HG03060 (cell line): ENCODE measurements around the gene ZSCAN18.

Experiments
- ATAC-seq: cut with Tn5 transposase; IDR thresholded peaks from one replicate; pipeline ENCODE4 v1.9.1; 2021; ENCODE audit warnings: low read depth, moderate number of reproducible peaks; ENCODE audit not compliant: unreplicated experiment

Gene ZSCAN18

DNA sequence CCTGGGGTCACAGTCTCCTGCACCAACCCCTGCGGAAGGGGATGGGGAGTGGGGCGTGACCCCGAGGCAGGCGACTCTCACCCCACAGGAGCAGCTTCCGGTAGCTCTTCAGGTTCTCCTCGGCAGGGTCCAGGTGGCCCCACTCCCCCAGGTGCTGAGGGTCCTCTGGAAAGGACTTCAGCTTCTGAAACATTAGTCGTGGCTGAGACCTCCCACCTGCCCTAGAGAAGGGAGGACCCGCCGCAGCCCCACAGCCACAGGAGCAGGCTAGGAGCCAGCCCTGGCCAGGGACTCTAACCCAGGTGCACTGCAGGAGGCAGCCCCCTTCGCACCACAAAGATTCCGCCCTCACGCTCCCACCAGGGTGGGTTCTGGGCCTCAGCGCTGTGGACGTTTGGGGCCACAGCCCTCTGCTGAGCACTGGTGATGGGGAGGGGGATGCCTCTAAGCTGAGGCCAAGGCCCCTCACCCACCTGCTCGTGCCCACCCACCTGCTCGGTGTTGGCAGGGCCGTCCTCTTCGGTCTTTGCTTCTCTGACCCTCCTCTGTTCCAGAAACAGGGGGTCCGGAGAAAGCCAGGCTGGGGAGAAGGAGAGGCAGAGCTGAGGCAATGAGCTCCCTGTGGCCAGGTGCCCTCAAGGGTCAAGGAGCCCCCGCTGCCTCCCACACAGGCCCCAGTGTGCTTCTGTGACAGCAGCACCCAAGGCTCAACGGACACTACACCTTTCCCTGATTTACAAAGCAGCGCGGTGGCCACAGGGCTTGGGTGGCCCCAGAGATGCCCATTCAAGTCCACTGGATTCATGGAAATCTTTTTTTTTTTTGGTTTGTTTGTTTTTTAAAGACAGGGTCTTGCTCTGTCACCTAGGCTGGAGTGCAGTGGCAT is 11.0 kb downstream of the ZSCAN18 start:
- ATAC-seq, result no peak

DNA sequence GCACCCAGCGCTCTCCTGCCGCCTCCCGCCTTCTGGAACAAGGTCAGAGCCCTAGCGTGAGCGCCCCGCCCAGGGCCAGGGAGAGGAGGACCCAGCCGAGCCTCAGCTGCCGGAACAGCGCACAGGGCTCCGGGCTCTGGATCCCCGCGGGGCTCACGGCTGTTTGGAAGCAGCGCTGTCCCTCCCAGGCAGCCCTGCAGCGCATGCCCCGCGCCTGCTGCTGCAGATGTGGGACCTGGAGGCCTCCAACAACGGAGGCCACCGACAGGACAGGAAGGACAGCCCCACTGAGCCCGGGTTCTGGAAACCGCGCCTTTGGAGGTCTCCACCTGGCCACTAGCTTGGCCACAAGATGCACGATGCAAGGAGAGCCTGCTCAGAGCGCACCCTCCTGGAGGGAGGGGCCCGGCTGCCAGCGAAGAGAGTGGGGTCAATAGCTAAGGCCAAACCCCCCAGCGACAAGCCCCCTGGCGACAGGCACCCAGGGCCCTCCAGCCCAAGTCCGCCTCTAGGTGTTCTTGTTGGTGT is 12.6 kb downstream of the ZSCAN18 start:
- ATAC-seq, result no peak

DNA sequence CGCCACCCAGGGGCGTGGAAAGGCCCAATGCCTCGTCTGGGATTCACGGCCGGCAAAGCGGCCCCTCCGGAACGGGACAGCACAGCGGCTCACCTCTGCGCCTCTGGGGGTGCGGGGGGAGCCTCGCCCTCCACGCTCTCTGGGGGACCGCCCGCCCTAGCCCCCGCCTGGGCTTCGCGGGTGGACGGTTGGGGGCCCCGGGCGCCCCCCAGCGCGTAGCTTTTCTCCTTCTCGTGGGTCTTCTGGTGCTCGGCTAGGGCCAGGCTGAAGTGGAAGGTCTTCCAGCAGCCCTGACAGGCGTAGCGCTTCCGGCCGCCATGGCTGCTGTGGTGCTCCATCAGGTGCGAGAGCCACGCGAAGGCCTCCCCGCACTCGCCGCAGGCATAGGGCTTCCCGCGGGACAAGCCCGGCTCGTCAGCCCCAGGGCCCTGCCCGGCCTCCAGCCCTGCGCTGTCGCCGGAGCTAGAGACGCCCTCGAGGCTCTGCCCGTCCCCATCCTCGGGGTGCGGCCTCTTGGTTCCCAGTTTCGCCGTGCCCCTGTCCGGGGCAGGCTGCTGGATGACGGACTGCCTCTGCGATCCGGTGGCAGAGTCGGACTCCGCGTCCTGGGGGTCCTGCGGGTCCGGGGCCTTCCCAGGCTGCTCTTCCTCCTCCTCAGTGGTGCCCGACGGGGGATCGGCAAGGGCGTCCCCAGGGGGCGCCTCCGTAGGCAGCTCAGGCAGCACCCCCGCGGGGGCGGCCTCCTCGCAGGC is 13.3 kb downstream of the ZSCAN18 start:
- no peak for ATAC-seq

DNA sequence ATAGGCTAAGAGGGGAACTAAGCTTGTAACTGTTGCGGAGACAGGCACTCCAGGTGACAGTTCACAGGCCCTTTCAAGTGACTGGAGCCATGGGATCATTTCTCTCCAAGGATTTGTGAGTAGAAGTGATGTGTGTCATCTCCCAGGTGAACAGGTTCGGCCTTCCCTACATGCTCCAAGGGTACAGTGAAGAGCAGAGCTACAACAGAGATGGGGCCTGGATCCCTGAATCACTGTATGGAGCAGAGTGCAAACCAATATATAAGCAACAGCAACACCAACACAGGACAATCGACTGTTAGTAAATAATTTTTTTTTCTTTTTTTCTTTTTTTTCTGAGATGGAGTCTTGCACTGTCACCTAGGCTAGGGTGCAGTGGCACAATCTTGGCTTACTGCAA is 15.0 kb downstream of the ZSCAN18 start:
- no peak for ATAC-seq

DNA sequence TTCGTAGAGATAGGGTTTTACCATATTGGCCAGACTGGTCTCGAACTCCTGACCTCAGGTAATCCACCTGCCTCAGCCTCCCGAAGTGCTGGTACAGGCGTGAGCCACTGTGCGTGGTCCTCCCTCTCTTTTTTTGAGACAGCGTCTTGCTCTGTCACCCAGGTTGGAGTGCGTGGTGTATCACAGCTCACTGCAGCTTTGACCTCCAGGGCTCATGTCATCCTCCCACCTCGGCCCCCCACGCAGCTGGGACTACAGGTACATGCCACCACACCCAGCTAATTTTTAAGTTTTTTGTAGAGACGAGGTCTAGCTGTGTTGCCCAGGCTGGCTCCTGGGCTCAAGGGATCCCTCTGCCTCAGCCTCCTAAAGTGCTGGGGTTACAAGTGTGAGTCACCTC is 18.2 kb downstream of the ZSCAN18 start:
- no peak for ATAC-seq

DNA sequence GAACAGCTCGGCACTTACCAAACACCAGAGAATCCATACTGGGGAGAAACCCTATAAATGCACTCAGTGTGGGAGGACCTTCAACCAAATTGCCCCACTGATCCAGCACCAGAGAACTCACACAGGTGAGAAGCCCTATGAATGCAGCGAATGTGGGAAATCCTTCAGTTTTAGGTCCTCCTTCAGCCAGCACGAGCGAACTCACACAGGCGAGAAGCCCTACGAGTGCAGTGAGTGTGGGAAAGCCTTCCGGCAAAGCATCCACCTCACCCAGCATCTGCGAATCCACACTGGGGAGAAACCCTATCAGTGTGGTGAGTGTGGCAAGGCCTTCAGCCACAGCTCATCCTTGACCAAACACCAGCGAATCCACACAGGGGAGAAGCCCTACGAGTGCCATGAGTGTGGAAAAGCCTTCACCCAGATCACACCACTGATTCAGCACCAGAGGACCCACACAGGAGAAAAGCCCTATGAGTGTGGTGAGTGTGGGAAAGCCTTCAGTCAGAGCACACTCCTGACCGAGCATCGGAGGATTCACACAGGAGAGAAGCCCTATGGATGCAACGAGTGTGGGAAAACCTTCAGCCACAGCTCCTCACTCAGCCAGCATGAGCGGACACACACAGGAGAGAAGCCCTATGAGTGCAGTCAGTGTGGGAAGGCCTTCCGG is 30.7 kb downstream of the ZSCAN18 start:
- no peak for ATAC-seq

DNA sequence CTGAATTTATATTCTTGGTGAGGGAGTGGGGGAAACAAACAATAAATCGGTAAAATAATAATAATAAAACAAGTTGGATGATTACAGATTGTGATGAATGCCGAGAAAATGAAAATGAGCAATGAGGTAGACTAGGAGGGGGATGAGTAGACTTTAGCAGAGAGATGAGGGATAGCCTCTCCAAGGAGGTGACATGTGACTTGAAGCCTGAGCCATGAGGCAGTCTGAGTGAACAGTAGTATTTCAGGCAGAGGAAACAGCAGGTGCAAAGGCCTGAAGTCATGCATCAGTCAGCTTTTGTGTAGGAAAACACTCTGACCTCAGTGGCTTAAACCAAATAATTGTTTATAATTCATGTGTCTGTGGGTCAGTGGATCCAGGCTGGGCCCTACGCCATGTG is 34.3 kb downstream of the ZSCAN18 start:
- no peak for ATAC-seq

DNA sequence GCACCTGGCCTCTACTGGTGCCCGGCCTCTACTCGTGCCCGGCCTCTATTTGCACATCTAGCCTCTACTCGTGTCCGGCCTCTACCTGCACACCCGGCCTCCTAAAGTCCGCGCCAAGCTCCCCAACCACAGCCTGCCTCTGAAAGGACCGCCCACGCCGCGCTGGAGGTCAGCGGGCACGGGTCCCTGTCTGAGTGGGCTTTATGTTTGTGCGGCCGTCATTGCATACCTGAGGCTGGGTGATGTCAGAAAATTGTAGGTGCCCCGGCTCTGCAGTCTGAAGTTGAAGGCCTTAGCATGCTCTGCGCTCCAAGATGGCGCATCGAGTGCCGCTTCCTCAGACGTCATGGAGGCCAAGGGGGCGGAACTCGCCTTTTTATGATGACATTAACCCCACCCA is 37.8 kb downstream of the ZSCAN18 start:
- ATAC-seq, result no peak

DNA sequence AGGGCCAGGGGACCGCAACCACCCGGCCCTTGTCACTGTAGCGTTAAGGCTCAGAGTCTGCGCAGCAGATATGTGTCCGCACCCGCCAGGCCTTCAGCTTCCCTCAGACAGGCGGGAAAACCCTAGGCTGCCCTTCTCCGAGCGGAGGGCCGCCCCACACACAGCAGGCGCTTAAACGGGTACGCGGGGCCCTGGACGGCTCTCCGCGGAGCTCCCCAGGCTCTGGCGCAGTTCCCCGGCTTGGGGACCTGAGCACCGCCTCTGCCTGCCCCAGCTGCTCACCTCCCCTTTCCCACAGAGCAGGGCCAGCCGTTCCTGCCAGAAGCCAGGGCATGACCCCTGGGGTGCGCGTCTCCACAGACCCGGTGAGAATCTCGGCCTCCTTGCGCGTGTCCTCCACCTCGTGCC is 38.4 kb downstream of the ZSCAN18 start:
- ATAC-seq, result no peak

DNA sequence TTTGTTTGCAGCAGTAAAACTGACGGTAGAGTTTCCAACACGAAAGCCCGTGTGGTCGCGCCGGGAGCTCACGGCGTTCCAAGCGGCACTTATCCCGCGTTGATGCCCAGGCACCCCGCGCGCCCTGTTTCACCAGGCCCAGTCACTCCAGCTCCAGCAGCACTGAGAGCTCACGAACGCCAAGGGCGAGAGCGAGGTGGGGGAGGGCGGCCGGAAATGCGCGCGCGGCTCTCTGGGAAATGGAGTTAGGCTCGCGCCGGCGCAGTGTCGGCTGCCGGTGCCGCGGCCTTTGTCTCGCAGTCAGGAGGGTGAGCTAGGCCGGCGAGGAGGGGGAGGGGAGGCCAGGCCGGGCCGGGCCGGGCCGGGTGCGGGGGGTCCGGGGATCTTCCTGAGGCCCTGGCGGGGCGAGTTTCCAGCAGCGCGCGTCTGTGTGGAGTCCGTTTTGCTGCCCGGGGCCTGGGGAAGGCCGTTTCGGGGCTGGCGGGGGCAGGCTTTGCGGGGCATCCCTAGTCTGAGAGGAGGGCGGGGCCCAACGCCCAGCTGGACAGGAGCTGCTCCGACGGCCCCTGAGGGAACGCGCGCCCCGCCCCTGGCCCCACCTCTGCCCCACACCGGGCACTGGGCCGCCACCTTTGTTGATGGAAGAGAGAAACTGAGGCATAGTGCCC is 38.9 kb downstream of the ZSCAN18 start, which contains the start of gene ZNF135:
ZNF135 (plus strand) TSS at position 280 of the 668 bp plus-strand sequence. CDS start 721 bp downstream, outside the sequence.
- ATAC-seq, result no peak

DNA sequence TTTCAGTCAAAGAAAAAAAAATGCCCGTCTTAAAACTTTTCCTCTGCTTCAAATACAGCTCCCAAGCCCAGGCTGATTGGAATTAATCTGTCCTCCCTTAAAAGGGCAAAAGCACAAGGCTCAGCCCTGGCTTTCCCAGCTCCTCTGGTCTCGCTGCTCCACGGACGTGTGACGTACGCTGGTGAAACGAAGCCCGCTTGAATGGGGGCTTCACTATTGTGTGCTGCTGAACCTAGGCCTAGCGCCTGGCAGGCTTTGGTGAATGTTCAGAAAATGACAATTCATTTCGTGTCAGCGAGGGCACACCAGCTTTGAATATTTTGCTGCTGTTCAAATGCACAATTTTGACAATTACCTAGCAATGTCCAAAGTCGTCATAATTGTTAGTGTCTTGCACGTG is 39.6 kb downstream of the ZSCAN18 start:
- no peak for ATAC-seq

DNA sequence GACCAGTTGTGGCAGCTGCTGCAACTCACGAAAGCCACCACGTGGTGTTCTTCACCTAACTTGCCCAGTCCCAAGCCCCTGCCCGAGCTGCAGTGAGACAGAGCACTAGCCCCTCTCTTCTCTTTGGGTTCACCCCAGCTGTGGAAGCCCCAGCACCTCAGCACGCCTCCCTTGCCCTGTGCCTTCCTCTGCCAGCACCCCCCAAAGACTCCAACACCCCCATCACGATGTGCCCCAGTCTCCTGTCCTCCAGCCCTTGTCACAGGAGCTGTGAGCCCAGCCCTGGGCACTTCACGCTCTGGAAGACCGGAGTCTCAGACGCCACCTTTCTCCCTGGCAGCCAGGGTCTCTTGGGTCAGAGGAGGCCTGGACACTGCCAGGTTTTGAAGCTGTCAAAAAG is 41.2 kb downstream of the ZSCAN18 start:
- ATAC-seq, result no peak

DNA sequence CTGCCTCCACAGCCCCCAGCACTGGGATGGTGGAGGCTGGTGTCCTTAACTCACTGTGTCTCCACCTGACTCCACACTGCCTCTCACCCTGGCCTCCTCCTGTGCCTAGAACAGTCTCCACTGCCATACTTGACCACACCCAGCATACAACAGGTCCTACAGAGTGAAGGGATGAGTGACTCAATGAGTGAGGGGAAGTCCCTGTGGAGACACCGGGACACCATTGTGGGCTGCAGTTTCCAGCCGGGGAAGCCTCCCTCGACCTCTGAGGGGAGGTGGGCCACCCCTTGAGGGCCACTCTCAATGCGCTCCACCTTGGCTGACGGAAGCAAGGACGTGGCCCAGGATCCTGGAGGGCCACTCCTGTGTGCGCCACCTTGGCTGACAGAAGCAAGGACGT is 41.8 kb downstream of the ZSCAN18 start:
- no peak for ATAC-seq

DNA sequence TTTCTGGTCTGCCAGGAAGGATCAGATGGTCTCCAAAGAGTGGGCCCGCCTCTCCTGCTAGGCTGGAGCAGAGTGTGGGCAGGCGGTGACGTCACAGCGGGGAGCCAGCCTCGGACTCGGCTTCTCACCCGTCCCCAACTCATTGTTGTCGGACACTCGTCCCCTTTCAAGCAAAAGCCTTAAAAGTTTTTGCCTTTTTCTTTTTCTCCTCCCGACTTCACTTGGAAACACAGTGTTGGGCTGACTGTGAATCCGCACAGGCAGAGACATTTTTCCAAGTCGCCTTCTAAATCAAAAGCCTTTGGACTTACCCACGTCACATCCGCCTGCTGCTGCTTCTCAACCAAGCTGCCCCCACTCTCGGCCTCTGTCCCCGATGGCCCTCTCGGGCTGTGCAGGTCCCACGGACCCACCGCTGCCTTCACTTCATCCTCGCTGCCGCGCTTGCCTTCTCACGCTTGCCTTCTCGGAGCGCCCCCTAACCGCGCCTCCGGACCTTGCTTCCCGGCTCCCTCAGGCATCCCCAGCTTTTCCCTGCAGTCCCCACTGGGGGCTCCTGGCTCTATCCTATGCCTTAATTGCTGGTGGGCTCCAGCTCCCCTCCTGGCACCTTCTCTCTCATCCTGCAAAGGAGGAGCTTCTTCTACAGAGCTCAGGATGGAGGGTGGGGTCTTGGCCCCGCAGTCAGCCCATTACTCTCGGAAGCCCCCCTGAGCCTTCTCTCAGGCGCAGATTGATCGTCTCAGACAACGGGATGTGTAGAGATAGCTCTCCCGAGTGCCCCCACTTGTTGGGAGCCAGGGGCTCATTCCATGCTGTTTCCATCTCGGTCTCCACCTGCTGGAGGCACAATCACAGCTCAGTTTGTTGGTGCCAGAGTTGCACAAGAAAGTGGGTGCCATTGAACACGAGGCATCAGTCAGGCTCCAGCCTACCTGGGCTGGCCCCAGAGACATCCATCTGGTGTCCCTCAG is 42.8 kb downstream of the ZSCAN18 start:
- no peak for ATAC-seq

DNA sequence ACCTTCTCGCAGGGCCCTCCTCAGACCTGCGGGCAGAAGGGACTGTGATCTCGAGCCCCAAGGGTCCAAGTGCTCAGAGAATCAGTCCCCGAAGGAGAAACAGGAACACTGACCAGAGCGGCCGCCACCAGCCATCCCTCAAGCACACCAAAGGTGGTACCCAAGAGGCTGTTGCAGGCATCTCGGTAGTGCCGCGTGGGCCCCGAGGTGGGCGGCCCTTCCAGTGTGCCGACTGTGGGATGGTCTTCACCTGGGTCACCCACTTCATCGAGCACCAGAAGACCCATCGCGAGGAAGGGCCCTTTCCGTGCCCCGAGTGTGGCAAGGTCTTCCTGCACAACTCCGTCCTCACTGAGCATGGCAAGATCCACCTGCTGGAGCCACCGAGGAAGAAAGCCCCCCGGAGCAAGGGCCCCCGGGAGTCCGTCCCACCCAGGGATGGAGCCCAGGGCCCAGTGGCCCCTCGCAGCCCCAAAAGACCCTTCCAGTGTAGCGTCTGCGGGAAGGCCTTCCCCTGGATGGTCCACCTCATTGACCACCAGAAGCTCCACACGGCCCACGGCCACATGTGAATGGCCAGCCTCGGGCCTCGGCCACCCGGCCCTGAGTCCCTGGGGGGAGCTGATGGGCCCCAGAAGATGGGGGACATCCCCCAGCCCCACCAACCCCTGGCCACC is 44.4 kb downstream of the ZSCAN18 start:
- ATAC-seq, result no peak

DNA sequence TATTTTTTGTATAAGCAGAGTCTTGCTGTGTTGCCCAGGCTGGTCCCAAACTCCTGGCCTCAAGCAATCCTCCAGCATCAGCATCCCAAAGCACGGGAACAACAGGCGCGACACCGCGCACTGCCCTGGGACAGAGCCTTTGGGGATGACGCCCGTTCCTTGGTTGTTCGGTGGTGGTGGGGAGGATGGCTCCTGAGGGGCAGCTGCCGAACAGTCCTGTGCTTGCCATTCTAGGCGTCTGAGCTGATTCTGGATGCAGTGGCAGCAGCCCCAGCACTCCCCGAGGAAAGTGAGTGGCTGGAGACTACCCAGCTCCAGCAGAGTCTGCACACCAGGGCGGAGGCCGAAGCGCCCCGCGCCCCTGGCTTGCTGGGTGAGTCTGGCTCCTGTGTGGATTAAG is 45.8 kb downstream of the ZSCAN18 start:
- no peak for ATAC-seq

DNA sequence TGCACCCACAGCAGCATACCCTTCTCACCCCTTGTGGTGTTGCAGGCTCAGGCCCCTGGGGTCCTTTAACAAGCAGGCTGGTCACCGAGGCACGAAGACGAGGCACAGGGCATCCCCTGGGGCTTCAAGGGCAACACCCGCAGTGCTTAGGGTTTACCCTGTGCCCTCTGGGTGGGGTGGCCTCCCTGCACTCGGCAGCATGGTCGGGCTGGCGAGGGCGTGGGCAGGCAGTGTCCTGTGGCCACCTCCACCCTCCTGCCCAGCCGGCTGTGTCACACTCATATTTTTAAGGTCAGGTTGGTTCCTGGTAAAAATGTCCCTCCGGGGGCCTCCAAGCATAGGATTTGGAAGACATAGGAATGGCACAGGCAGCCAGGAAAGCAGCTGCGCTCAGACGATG is 50.4 kb downstream of the ZSCAN18 start:
- no peak for ATAC-seq

DNA sequence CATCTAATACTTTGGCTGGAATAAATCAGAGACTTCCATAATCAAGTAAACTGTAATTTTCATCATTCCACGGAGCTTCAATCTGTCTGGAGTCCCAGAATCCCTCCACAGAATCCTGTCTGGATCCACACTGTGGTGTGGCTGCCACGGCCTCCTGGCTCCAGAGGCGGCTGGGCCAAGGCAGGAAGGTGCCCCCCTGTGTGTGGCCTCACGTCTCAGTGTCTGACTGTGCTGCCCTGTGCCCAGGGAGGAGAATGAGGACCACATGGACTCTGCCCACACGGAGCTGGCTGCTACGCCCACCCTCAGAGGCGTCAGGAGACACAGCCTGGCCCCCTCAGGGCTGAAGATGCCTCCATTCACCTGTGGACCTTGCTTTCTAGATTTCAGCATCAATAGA is 51.2 kb downstream of the ZSCAN18 start:
- ATAC-seq, result no peak
